SK-N-SH (cell line): Measurements from ENCODE around the gene NSD2.

ENCODE experiments used
- CTCF ChIP-seq: fragments of 200-600 bp; sonication (generic); IDR thresholded peaks from 2 replicates; pipeline ENCODE4 v1.6.1; 2017; ENCODE audit warnings: antibody characterized with exemption, mild to moderate bottlenecking, moderate library complexity
- MXI1 ChIP-seq: IDR thresholded peaks from 2 replicates; pipeline ENCODE4 v1.6.1; 2012; ENCODE audit warnings: mild to moderate bottlenecking, low read depth, low read length, improper control_type of control experiment
- NRF1 ChIP-seq: IDR thresholded peaks from 2 replicates; pipeline ENCODE4 v1.6.1; 2012; ENCODE audit warnings: low read depth, mild to moderate bottlenecking, low read length
- RCOR1 ChIP-seq: fragments of 150-350 bp; IDR thresholded peaks from 2 replicates; pipeline ENCODE4 v1.6.1; 2017; ENCODE audit warnings: antibody characterized with exemption, low read length
- RXRA ChIP-seq: IDR thresholded peaks from 2 replicates; pipeline ENCODE4 v1.4.0; 2012; ENCODE audit warnings: low read depth, mild to moderate bottlenecking, borderline replicate concordance
- TEAD4 ChIP-seq: IDR thresholded peaks from 2 replicates; pipeline ENCODE4 v1.4.0; 2012; ENCODE audit warnings: mild to moderate bottlenecking, borderline replicate concordance; ENCODE audit not compliant: insufficient read depth
- YY1 ChIP-seq: IDR thresholded peaks from 2 replicates; pipeline ENCODE4 v1.4.0; 2012; ENCODE audit warnings: low read depth, mild to moderate bottlenecking
- ZBTB33 ChIP-seq: IDR thresholded peaks from 2 replicates; pipeline ENCODE4 v1.4.0; 2012; ENCODE audit warnings: low read depth, borderline replicate concordance

DNA sequence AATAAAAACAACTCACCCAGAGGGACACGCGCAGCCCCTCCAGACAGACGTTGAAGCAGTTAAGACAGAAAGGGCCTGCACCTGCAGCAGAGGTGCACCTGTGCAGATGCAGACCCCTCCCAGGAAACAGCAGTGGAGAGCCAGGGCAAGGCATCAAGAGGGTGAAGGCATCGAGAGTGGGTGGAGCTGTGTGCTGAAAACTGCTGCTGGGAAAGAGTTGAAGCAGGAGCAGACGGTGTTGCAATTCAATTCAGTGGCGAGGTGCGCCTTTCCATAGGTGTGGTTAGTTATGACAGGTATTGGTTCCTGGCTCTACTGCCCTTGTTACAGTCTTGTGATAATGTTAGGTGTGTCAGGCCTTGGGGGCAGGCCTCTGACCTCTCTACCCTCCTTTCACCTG is 31.9 kb upstream of the NSD2 start:
- TF ChIP-seq CTCF, result no peak
- TF ChIP-seq NRF1, result no peak
- TF ChIP-seq YY1, result no peak
- no peak for TF ChIP-seq RXRA
- no peak for TF ChIP-seq RCOR1
- no peak for TF ChIP-seq MXI1
- TF ChIP-seq TEAD4, result no peak
- no peak for TF ChIP-seq ZBTB33
